ENCODE measurements around the gene SPRED2. TPM values are rescaled to one million over a fixed set of nuclear protein-coding genes. Genes with fewer than 3 reads are reported as not detected.

The SPRED2 gene
- total RNA-seq, 2 donors from 2014 or later: 5.6 to 9.6 TPM

DNA sequence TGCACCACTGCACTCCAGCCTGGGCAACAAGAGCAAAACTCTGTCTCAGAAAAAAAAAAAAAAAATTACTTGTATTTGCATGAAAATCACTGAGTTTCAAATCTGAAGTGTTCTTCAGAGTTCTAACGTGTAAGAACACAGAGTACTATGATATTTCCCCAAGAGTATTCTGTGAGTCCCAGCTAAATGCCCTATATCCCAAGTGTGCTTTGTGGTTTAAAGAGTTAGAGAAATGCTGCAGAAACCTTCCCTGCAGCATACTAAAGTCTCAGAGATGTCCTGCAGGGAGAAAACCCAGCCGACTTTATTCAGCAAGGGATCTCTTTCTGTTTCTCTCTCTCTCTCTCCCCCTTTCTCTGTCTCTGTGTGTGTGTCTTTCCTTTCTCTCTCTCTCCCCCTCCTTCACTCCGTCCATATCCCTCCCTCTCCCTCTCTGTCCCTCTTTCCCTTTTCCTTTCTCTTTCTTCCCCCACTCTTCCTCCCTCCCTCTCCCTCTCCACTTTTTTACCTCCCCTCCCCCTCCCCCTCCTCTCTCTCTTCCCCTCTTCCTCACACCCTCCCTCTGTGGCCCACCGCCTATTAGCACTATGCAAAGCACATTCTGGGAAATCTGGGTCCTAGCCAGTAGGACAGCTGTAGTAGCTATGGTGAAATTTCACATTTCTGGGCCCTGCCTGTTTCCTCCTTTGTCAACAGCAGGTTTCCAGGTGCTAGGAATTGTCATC lies 150.6 kb downstream of the SPRED2 start:
- Mint-ChIP-seq H3K4me3 (no peak overlapping the region), H3K27ac (no peak overlapping the region), H3K27me3 (no peaks in the 10 kb centered on the region), H3K36me3 (ENCODE audit: low read depth) (no peaks in the 10 kb centered on the region), H3K4me1 (peaks cover 4% of the 10 kb centered on the region), H3K9me3 (no peaks in the 10 kb centered on the region)
- no peak for ATAC-seq (replicated peaks)

DNA sequence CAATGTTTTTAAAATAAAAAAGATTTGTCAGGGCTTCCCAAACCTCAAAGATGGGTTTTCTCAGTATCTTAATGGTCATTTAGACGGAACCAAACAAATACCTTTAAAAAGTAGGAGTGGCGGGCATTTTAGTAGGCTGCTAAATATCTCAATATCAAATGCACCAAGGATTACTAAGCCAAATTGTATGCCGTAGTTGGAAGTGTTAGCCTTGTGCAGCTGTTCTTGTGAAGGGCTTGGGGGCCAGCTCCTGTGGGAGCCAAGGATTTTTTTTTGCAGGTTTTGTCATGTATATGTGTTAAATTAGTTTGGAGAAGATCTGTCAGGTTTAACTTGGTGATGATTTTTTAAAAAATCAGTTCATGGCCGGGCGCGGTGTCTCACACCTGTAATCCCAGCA lies 152.6 kb downstream of the SPRED2 start:
- Mint-ChIP-seq H3K27me3 (no peaks in the 10 kb centered on the region), H3K27ac (no peak overlapping the region), H3K4me3 (no peak overlapping the region)

DNA sequence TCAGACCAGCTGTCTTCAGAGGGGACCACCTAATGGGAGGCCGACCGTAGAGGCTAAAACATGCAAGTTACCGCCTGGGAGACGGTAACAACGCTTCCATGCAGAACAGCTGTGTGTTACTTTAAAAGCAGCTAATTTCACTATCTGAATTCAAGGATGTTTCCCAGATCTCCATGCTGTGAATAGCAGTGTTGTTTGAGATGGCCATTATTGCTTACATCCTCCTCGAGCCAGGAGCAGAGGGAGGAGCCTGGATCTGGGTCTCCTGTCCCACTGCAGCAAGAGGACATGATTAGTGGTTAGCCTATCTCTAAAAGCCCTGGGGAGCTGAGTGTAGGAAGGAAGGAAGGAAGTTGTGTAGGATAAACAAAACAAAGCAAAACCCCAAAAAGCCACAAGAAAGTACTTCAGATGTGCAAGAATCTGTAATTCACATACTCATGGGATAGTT lies 153.8 kb downstream of the SPRED2 start:
- H3K27me3 Mint-ChIP-seq: no peaks in the 10 kb centered on the region
- no peaks in the 10 kb centered on the region for H3K9me3 Mint-ChIP-seq
- H3K36me3 Mint-ChIP-seq (ENCODE audit: low read depth): peaks cover 3% of the 10 kb centered on the region
- H3K27ac Mint-ChIP-seq: no peak overlapping the region
- H3K4me1 Mint-ChIP-seq: peaks cover 4% of the 10 kb centered on the region
- ATAC-seq (replicated peaks): no peak
- H3K4me3 Mint-ChIP-seq: no peak overlapping the region

More for the DNA sequence above, 152.6 kb downstream of the SPRED2 start:
- Mint-ChIP-seq H3K4me1 (peaks cover 4% of the 10 kb centered on the region), H3K36me3 (ENCODE audit: low read depth) (no peaks in the 10 kb centered on the region), H3K9me3 (no peaks in the 10 kb centered on the region)
- no peak for ATAC-seq (replicated peaks)

DNA sequence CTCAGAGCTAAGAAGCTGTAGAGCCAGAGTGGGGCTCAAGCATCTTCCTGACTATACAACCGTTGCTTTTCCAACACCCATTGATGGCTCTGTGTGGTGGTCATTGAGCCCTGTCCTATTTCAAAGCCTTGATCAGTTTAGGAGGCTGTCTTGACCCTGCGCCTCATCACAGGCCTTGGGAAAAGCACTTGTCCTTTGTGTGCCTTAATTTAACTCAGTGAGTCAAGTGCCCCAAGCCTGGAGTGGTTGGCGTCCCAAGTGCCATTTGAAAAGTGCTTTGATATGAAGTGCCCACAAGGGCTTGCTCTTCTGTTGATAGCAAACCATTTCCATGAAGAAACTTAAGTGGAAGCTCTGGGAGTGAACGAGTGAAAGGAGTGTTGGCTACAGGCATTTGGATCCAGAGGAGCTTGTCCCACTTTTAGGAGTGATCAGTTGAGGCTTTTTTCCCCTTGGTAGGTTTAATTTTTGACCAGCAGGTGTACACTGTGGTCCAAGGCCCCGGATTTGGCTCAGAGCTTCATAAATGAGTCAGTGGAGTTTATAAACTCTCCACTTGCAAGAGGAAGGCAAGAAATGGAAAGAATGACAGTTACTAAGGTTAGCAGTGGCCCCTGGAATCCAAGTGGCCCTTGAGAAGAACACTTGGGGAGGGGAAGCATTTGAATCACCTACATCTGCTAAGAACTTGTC lies 154.5 kb downstream of the SPRED2 start:
- Mint-ChIP-seq H3K36me3 (ENCODE audit: low read depth) (peaks cover 9% of the 10 kb centered on the region), H3K9me3 (no peaks in the 10 kb centered on the region), H3K27ac (no peak overlapping the region), H3K4me3 (no peak overlapping the region), H3K4me1 (peaks cover 4% of the 10 kb centered on the region), H3K27me3 (no peaks in the 10 kb centered on the region)
- peak; percentile 72 for ATAC-seq (replicated peaks)

DNA sequence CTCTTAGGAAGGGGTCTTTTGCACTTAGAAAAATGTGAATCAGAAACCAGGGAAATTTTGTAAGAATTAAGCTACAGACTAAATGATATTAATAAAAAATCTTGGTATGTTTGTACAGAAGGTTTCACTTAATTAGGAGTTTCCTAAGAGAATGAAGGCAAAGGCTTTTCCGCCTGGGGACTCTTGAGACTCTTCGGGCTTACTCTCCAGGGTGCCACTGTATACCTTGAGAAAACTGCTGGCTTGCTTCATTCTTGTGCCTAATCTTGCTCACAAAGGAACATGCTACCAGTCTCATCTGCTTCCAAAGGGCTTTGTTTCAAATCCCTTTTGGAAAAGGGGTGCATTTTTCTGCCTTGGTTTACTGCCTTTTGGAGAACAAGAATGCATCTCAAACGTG lies 155.3 kb downstream of the SPRED2 start:
- Mint-ChIP-seq H3K4me3 (no peak overlapping the region), H3K9me3 (no peaks in the 10 kb centered on the region), H3K36me3 (ENCODE audit: low read depth) (peaks cover 17% of the 10 kb centered on the region), H3K27me3 (no peaks in the 10 kb centered on the region), H3K27ac (no peak overlapping the region), H3K4me1 (peaks cover 4% of the 10 kb centered on the region)
- ATAC-seq (replicated peaks): no peak

DNA sequence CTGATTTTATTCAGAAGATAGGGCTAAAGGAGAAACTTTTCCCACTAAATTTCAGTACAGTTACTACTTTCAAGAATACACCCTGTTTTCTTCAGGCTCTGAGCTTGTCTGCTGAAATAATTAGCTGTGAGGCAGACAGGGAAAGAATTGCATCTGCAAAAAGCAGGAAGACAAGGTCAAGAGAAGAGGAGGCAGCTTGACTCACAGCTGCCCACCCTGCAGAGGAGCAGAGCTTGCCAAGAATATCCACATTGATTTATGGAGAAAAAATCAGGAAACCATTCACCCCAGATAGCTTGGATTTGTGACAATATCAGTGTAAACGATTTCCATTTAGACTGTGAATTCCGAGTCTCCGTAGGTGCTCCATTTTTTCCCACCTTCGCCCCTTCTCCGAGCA lies 155.8 kb downstream of the SPRED2 start:
- no peak overlapping the region for H3K4me3 Mint-ChIP-seq
- H3K4me1 Mint-ChIP-seq: peaks cover 4% of the 10 kb centered on the region
- H3K27me3 Mint-ChIP-seq: no peaks in the 10 kb centered on the region
- no peak overlapping the region for H3K27ac Mint-ChIP-seq
- H3K36me3 Mint-ChIP-seq (ENCODE audit: low read depth): peaks cover 22% of the 10 kb centered on the region
- no peaks in the 10 kb centered on the region for H3K9me3 Mint-ChIP-seq
- no peak for ATAC-seq (replicated peaks)

DNA sequence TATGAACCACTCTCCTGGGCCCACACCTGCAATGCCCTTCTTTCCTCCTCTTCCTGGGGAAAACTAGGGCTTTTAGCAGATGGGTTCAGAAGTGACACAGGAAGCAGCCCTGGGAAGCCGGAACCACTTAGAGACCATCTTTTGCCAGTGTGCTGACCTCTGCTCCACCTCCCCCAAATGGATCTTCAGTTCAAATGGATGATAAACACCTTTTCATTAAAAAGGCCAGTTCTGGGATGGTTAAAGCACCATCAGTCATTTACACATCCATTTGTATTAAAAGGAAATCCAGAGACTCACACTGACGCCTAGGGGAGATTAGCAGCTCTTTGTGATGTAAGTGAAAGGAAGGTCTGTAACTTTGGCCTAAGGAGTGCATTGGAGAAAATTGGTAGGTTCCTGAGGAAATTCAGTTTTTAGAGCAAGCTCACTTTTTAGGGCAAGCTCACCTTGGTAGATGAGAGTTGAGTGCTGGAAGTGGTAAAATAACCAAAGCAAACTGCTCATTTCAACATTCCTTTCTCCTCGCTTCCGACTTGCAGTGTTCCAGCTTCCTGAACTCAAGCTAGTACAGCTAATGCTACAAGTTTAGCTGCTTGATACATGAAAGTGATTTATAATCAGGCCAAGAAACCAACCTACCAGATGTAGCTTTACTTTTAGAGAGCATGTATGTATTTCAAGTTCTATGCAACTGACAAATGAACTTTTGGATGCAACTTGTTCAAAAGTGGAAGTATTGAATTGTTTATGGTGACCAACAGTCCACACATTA lies 157.1 kb downstream of the SPRED2 start:
- no peaks in the 10 kb centered on the region for H3K9me3 Mint-ChIP-seq
- H3K4me1 Mint-ChIP-seq: peaks cover 4% of the 10 kb centered on the region
- H3K4me3 Mint-ChIP-seq: no peak overlapping the region
- no peak overlapping the region for H3K27ac Mint-ChIP-seq
- no peak for ATAC-seq (replicated peaks)
- no peaks in the 10 kb centered on the region for H3K27me3 Mint-ChIP-seq
- peaks cover 35% of the 10 kb centered on the region for H3K36me3 Mint-ChIP-seq (ENCODE audit: low read depth)

DNA sequence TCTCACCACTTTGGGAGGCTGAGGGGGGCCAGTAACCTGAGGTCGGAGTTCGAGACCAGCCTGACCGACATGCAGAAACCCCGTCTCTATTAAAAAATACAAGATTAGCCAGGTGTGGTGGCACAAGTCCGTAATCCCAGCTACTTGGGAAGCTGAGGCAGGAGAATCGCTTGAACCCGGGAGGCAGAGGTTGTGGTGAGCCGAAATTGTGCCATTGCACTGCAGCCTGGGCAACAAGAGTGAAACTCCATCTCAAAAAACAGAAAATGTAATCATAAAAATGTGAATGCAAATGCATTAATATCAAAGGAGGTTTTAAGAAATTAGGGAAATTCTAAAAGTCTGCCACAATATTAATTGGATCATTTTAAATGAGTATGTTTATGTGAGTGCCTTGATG lies 159.1 kb downstream of the SPRED2 start:
- no peaks in the 10 kb centered on the region for H3K4me1 Mint-ChIP-seq
- H3K9me3 Mint-ChIP-seq: no peaks in the 10 kb centered on the region
- no peak overlapping the region for H3K4me3 Mint-ChIP-seq

DNA sequence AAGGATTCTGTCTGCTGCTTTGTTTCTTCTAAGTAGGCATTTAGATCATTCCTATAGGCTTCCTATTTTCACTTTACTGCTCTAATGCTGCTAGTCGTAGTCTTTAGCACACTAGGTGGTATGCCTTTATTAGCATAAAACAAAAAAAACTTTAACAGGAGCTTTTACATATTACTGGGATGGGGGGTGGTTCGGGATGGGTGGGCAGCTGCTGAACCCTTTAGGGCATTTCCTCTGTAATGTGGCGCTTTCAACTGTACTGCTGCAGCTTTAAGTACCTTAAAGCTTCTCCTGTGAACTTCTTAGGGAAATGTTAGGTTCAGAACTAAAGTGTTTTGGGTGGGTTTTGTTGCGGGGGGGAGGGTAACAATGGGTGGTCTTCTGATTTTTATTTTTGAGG lies 163.4 kb downstream of the SPRED2 start:
- no peaks in the 10 kb centered on the region for H3K9me3 Mint-ChIP-seq
- peaks cover 10% of the 10 kb centered on the region for H3K4me1 Mint-ChIP-seq
- no peak for ATAC-seq (replicated peaks)
- H3K36me3 Mint-ChIP-seq (ENCODE audit: low read depth): peaks cover 98% of the 10 kb centered on the region
- no peaks in the 10 kb centered on the region for H3K27me3 Mint-ChIP-seq
- peak overlapping the region; percentile 25 for H3K27ac Mint-ChIP-seq
- H3K4me3 Mint-ChIP-seq: no peak overlapping the region

More for the DNA sequence above, 159.1 kb downstream of the SPRED2 start:
- no peak overlapping the region for H3K27ac Mint-ChIP-seq
- H3K36me3 Mint-ChIP-seq (ENCODE audit: low read depth): peaks cover 55% of the 10 kb centered on the region
- H3K27me3 Mint-ChIP-seq: no peaks in the 10 kb centered on the region
- ATAC-seq (replicated peaks): no peak

DNA sequence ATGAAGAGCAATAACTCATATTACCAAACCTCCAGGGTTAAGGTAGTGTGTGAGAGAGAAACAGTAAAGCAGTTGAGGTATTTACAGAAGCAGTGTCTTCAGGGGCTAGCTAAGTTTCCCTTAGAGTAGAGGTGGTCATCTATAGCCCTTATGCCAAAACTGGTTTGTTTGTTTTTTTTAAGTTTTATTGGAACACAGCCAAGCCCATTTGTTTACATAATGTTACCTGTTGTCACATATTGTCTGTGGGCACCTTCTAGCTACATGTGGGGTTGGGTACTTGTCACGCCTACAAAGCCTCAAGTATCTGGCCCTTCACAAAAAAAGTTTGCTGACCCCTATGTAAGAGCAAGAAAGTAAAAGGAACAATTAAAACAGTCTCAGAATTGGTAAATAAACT lies 165.4 kb downstream of the SPRED2 start:
- Mint-ChIP-seq H3K9me3 (no peaks in the 10 kb centered on the region), H3K27ac (peak overlapping the region; percentile 6), H3K36me3 (ENCODE audit: low read depth) (peaks cover 99% of the 10 kb centered on the region), H3K27me3 (no peaks in the 10 kb centered on the region), H3K4me1 (peaks cover 10% of the 10 kb centered on the region), H3K4me3 (no peak overlapping the region)
- no peak for ATAC-seq (replicated peaks)

DNA sequence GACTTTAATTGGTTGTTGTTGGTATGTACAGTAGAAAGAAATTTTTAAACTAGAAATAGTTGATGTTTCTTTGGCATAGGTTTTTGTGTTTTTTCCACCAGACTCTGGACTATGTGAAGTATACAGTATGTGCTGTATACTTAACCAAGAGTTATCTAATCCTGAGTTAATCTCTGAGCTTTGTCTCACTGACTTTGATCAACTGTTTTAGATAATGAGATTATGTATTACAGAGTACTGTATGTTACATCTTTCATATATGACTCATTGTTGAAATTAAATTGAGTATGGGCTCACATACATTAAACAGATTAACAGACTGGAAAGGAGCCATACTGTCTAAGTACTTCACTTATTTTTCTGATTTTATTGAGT lies 166.7 kb downstream of the SPRED2 start:
- Mint-ChIP-seq H3K4me1 (peaks cover 10% of the 10 kb centered on the region), H3K36me3 (ENCODE audit: low read depth) (peaks cover 100% of the 10 kb centered on the region), H3K4me3 (no peak overlapping the region), H3K9me3 (no peaks in the 10 kb centered on the region), H3K27ac (peak overlapping the region; percentile 6), H3K27me3 (no peaks in the 10 kb centered on the region)
- no peak for ATAC-seq (replicated peaks)

DNA sequence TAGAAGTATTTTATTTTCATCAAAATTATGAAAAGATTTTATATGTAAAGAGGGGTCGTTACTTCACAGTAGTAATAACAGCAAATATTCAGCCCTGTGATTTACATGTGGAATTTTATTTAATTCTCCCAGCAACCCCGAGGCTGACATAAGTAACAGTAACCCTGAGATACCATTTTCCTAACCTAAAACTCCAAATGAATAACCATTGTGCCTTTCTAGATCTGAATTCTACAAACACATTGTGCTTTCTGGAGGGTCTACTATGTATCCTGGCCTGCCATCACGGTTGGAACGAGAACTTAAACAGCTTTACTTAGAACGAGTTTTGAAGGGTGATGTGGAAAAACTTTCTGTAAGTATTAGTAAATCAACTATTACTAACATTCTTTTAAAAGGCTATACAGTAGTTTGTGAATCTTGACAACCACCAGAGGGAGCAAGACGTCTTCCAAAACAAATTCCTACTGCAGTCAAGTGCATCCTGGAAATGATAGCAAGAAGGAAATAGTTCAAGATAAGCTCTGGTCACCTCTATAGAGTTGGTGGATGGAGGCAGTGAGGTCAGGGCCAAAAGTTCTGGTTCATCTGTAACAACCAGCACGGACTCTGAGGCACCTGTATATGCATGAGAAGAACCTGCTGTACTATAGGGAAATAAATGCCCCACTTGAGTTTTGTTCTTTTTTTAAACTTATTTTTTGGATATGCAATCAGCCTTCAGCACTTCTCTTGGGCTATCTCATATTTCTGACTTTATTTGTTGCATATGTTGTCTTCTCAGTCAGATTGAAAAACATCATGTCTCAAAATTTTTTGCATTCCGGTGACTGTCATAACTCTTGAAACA lies 167.4 kb downstream of the SPRED2 start:
- Mint-ChIP-seq H3K4me1 (peaks cover 10% of the 10 kb centered on the region), H3K27me3 (no peaks in the 10 kb centered on the region), H3K9me3 (no peaks in the 10 kb centered on the region), H3K36me3 (ENCODE audit: low read depth) (peaks cover 100% of the 10 kb centered on the region), H3K4me3 (no peak overlapping the region), H3K27ac (no peak overlapping the region)
- ATAC-seq (replicated peaks): no peak

DNA sequence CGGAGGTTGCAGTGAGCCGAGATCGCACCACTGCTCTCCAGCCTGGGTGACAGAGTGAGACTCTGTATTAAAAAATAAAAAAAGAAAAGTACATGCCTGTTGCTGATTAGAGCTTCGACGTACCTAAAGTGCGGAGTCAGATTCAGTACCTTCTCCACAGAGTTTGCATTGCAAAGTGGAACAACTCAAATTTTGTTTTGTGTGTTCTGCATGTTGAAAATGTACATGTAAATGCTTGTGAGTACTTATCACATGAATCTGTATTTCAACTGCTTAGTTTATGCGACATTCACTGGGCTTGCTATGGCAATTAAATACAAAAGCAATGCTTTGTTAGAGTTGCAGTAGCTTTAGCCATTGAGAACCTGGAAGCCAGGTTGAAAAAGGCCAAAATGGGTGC lies 168.4 kb downstream of the SPRED2 start:
- Mint-ChIP-seq H3K9me3 (no peaks in the 10 kb centered on the region), H3K36me3 (ENCODE audit: low read depth) (peaks cover 96% of the 10 kb centered on the region), H3K27me3 (no peaks in the 10 kb centered on the region), H3K27ac (no peak overlapping the region), H3K4me1 (peaks cover 10% of the 10 kb centered on the region), H3K4me3 (no peak overlapping the region)
- no peak for ATAC-seq (replicated peaks)

DNA sequence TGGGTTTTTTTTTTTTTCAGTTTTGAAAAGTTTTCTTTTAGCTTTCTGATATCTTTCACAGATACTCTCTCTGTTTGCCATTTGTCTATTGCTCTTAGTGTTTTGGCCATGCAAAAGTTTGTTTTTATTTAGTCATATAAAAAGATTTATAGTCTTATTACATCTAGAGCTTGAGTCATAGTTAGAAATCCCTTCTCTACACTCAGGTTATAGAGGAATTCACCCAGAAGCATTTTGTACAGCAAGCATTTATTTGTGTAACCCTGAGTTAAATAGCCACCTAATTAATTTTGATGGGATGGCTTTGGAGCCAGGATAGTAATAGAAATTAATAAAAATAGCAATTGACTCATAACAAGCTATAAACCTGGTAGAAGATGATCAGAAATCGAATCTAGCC lies 169.1 kb downstream of the SPRED2 start:
- ATAC-seq (replicated peaks): no peak
- Mint-ChIP-seq H3K4me1 (peaks cover 10% of the 10 kb centered on the region), H3K4me3 (no peak overlapping the region), H3K27ac (no peak overlapping the region), H3K27me3 (no peaks in the 10 kb centered on the region), H3K9me3 (no peaks in the 10 kb centered on the region), H3K36me3 (ENCODE audit: low read depth) (peaks cover 96% of the 10 kb centered on the region)
